IMR-90 (cell line): ENCODE data around the gene FMNL1. TPM values are rescaled to one million over a fixed set of nuclear protein-coding genes. Genes with fewer than 3 reads are reported as not detected.

Source experiments
- ATAC-seq: fragments of 200-7000 bp; cut with Tn5 transposase; 2 replicates; pipeline ENCODE4 v1.9.1; 2020; ENCODE audit warnings: low read depth, mild to moderate bottlenecking, moderate library complexity
- BruUV-seq: library from RNA; stranded (reverse); fragments of 400-500 nt; replicated peaks from 2 replicates; lab custom pipeline; 2021; lab: Mats Ljungman, UMichigan
- CTCF ChIA-PET: fragments of 300-600 bp; formaldehyde crosslinking; extraction: SDS; loops from one replicate; lab custom pipeline; 2021; ENCODE audit warnings: antibody characterized with exemption; lab: Yijun Ruan, JAX
- POLR2A ChIA-PET: fragments of 300-600 bp; sonication (Branson Sonifier 250); formaldehyde crosslinking; loops from one replicate; lab custom pipeline; 2022; ENCODE audit warnings: antibody characterized with exemption; ENCODE audit not compliant: unreplicated experiment; lab: Charles Lee
- DNase-seq: peaks from one replicate; pipeline ENCODE4 v3.0.0; 2013
- H2AFZ ChIP-seq: replicated peaks from 2 replicates; pipeline ENCODE3; 2013; ENCODE audit warnings: low read length, mild to moderate bottlenecking; ENCODE audit not compliant: poor library complexity
- H2AK5ac ChIP-seq: 2 replicates; pipeline ENCODE4 v1.6.1; 2013; ENCODE audit warnings: low read depth, low read length, inconsistent platforms
- H2AK9ac ChIP-seq: replicated peaks from 2 replicates; pipeline ENCODE3; 2013; ENCODE audit warnings: mild to moderate bottlenecking, low read depth, low read length, moderate library complexity; ENCODE audit not compliant: poor library complexity
- H2BK120ac ChIP-seq: 2 replicates; pipeline ENCODE4 v1.6.1; 2013; ENCODE audit warnings: low read depth, low read length, inconsistent platforms
- H2BK15ac ChIP-seq: 3 replicates; pipeline ENCODE4 v1.6.1; 2013; ENCODE audit warnings: low read depth, low read length, inconsistent platforms
- H2BK20ac ChIP-seq: 2 replicates; pipeline ENCODE4 v1.6.1; 2013; ENCODE audit warnings: low read depth, mild to moderate bottlenecking, inconsistent platforms, low read length, moderate library complexity
- H2BK5ac ChIP-seq: 2 replicates; pipeline ENCODE4 v1.6.1; 2013; ENCODE audit warnings: mild to moderate bottlenecking, low read depth, low read length, inconsistent platforms; ENCODE audit not compliant: poor library complexity, severe bottlenecking
- H3K14ac ChIP-seq: replicated peaks from 2 replicates; pipeline ENCODE4 v1.6.1; 2013; ENCODE audit warnings: low read depth, low read length, inconsistent platforms
- H3K18ac ChIP-seq: 2 replicates; pipeline ENCODE4 v1.6.1; 2013; ENCODE audit warnings: low read depth, low read length, control low read depth
- H3K23ac ChIP-seq: 2 replicates; pipeline ENCODE4 v1.6.1; 2013; ENCODE audit warnings: low read depth, low read length, inconsistent platforms
- H3K27ac ChIP-seq: 2 replicates; pipeline ENCODE4 v1.5.1; 2013; ENCODE audit warnings: mild to moderate bottlenecking, control low read depth, low read length; ENCODE audit not compliant: insufficient read depth
- H3K27me3 ChIP-seq: 2 replicates; pipeline ENCODE4 v1.6.1; 2013; ENCODE audit warnings: low read length; ENCODE audit not compliant: control insufficient read depth, insufficient read depth
- H3K36me3 ChIP-seq: 2 replicates; pipeline ENCODE4 v1.6.1; 2013; ENCODE audit warnings: low read length, mixed read lengths; ENCODE audit not compliant: control insufficient read depth, insufficient read depth
- H3K4ac ChIP-seq: 2 replicates; pipeline ENCODE4 v1.6.1; 2013; ENCODE audit warnings: low read depth, low read length, inconsistent platforms
- H3K4me1 ChIP-seq: 2 replicates; pipeline ENCODE4 v1.6.1; 2013; ENCODE audit warnings: low read length, mixed read lengths; ENCODE audit not compliant: control insufficient read depth, insufficient read depth
- H3K4me2 ChIP-seq: 2 replicates; pipeline ENCODE4 v1.6.1; 2013; ENCODE audit warnings: low read depth, mild to moderate bottlenecking, control low read depth, low read length, moderate library complexity
- H3K4me3 ChIP-seq: 2 replicates; pipeline ENCODE4 v1.5.1; 2013; ENCODE audit warnings: low read depth, mild to moderate bottlenecking, control low read depth, low read length, moderate library complexity; ENCODE audit not compliant: insufficient read depth
- H3K56ac ChIP-seq: 2 replicates; pipeline ENCODE4 v1.6.1; 2013; ENCODE audit warnings: low read length, inconsistent platforms; ENCODE audit not compliant: insufficient read depth; ENCODE audit errors: extremely low read depth
- H3K79me1 ChIP-seq, 2 experiments: 2 replicates each; pipeline ENCODE4 v1.6.1; 2013; ENCODE audit warnings: low read length in 2 of 2, inconsistent platforms in 1 of 2, low read depth in 1 of 2
- H3K9ac ChIP-seq: 2 replicates; pipeline ENCODE4 v1.6.1; 2013; ENCODE audit warnings: low read depth, low read length, control low read depth
- H3K9me1 ChIP-seq: 2 replicates; pipeline ENCODE4 v1.6.1; 2013; ENCODE audit warnings: low read length, inconsistent platforms; ENCODE audit not compliant: insufficient read depth
- H3K9me3 ChIP-seq: 2 replicates; pipeline ENCODE4 v1.6.1; 2013; ENCODE audit warnings: low read length; ENCODE audit not compliant: control insufficient read depth, insufficient read depth
- H4K20me1 ChIP-seq: 2 replicates; pipeline ENCODE4 v1.6.1; 2013; ENCODE audit warnings: low read length, inconsistent platforms; ENCODE audit not compliant: insufficient read depth
- H4K5ac ChIP-seq: 2 replicates; pipeline ENCODE4 v1.6.1; 2013; ENCODE audit warnings: mild to moderate bottlenecking, low read depth, low read length, control low read depth
- H4K8ac ChIP-seq, 2 experiments: 2 replicates each; pipeline ENCODE4 v1.6.1; 2013; ENCODE audit warnings: low read depth in 2 of 2, low read length in 2 of 2, control low read depth in 1 of 2, inconsistent platforms in 1 of 2
- H4K91ac ChIP-seq: 2 replicates; pipeline ENCODE4 v1.6.1; 2013; ENCODE audit warnings: low read depth, low read length, inconsistent platforms; ENCODE audit not compliant: insufficient read depth
- BHLHE40 ChIP-seq: fragments of 150-350 bp; IDR thresholded peaks from 2 replicates; pipeline ENCODE4 v1.6.1; 2016; ENCODE audit warnings: mild to moderate bottlenecking, low read depth, low read length
- CEBPB ChIP-seq: IDR thresholded peaks from 2 replicates; pipeline ENCODE4 v1.6.1; 2012; ENCODE audit warnings: low read depth, low read length, improper control_type of control experiment
- CHD1 ChIP-seq: IDR thresholded peaks from 2 replicates; pipeline ENCODE4 v1.6.1; 2012; ENCODE audit warnings: low read depth, low read length, improper control_type of control experiment
- CTCF ChIP-seq: conservative IDR thresholded peaks from 2 replicates; pipeline ENCODE4 v1.5.1; 2012; ENCODE audit warnings: mild to moderate bottlenecking, low read depth, low read length, improper control_type of control experiment
- ELK1 ChIP-seq: fragments of 150-350 bp; IDR thresholded peaks from 2 replicates; pipeline ENCODE4 v1.6.1; 2016; ENCODE audit warnings: low read depth, mild to moderate bottlenecking, low read length, moderate library complexity, borderline replicate concordance
- FOS ChIP-seq: fragments of 150-350 bp; IDR thresholded peaks from 2 replicates; pipeline ENCODE4 v1.6.1; 2016; ENCODE audit warnings: low read depth, low read length
- MAFK ChIP-seq: IDR thresholded peaks from 2 replicates; pipeline ENCODE4 v1.6.1; 2012; ENCODE audit warnings: low read depth, low read length, improper control_type of control experiment
- MAZ ChIP-seq: IDR thresholded peaks from 2 replicates; pipeline ENCODE4 v1.6.1; 2012; ENCODE audit warnings: low read depth, mild to moderate bottlenecking, low read length, improper control_type of control experiment, moderate library complexity, borderline replicate concordance
- MXI1 ChIP-seq: IDR thresholded peaks from 2 replicates; pipeline ENCODE4 v1.6.1; 2012; ENCODE audit warnings: low read depth, mild to moderate bottlenecking, low read length, moderate library complexity, borderline replicate concordance
- NFE2L2 ChIP-seq: fragments of 150-350 bp; IDR thresholded peaks from 2 replicates; pipeline ENCODE4 v1.6.1; 2016; ENCODE audit warnings: low read depth, mild to moderate bottlenecking, low read length
- POLR2A ChIP-seq: IDR thresholded peaks from 2 replicates; pipeline ENCODE4 v1.6.1; 2012; ENCODE audit warnings: mild to moderate bottlenecking, low read depth, low read length
- RAD21 ChIP-seq: IDR thresholded peaks from 2 replicates; pipeline ENCODE4 v1.6.1; 2012; ENCODE audit warnings: low read length, improper control_type of control experiment
- RCOR1 ChIP-seq: IDR thresholded peaks from 2 replicates; pipeline ENCODE4 v1.6.1; 2012; ENCODE audit warnings: mild to moderate bottlenecking, low read length, improper control_type of control experiment; ENCODE audit not compliant: insufficient replicate concordance
- RFX5 ChIP-seq: IDR thresholded peaks from 2 replicates; pipeline ENCODE4 v1.8.0; 2012; ENCODE audit warnings: low read depth, mild to moderate bottlenecking, low read length, moderate library complexity
- SMC3 ChIP-seq: fragments of 150-350 bp; IDR thresholded peaks from 2 replicates; pipeline ENCODE4 v1.6.1; 2016; ENCODE audit warnings: low read depth, mild to moderate bottlenecking, antibody characterized with exemption, low read length, moderate library complexity
- USF2 ChIP-seq: fragments of 150-350 bp; IDR thresholded peaks from 2 replicates; pipeline ENCODE4 v1.6.1; 2017; ENCODE audit warnings: mild to moderate bottlenecking, antibody characterized with exemption, low read length, low read depth
- WGBS, 2 experiments: methylation state at CpG; one replicate each; pipeline versions ENCODE4 v1.1.5 to v1.1.7; 2013; ENCODE audit warnings: missing lambda C conversion rate in 2 of 2; ENCODE audit not compliant: insufficient read length in 1 of 2; ENCODE audit errors: extremely low coverage in 2 of 2; 5-methylcytosine and 5-hydroxymethylcytosine counted together
- dilution Hi-C: fragments of 300-500 bp; cut with HindIII; formaldehyde crosslinking; loops from one replicate; pipeline ENCODE4 v1.14.3; 2018; ENCODE audit warnings: low sequenced_read_pairs; ENCODE audit not compliant: unreplicated experiment
- in situ Hi-C: fragments of 300-500 bp; cut with MboI; formaldehyde crosslinking; loops from 3 replicates; pipeline ENCODE4 v1.14.3; 2019; ENCODE audit warnings: low sequenced_read_pairs, inconsistent platforms, mixed read lengths
- intact Hi-C: fragments of 100-400 bp; cut with micrococcal nuclease; formaldehyde crosslinking; loops from 2 replicates; pipeline ENCODE4 v1.10.0; 2022
- polyA plus RNA-seq, 3 experiments: library from polyadenylated mRNA; depleted of rRNA; stranded (reverse); fragments of >200 nt; gene quantifications; 2 replicates each; pipeline ENCODE4 v1.2.3, GENCODE V29; 2012; ENCODE audit warnings: low replicate concordance in 1 of 3
- total RNA-seq: library from RNA; depleted of rRNA; stranded (reverse); fragments of >200 nt; gene quantifications from 2 replicates; pipeline ENCODE4 v1.2.3, GENCODE V29; 2012

Gene FMNL1
- total and polyA plus RNA-seq, 2 of the 4 experiments (the other 2 are of a cell fraction), result 0.36 to 2.3 TPM

GRCh38 chr17:45226576-45226975 is 4.9 kb downstream of the FMNL1 start:
- no peak overlapping the region for H3K56ac ChIP-seq
- no peak overlapping the region for H2BK5ac ChIP-seq
- H4K8ac ChIP-seq, result no peak overlapping the region; a peak in 2 of 4 replicates
- H3K27me3 ChIP-seq, result peaks cover 5% of the 10 kb centered on the region
- no peak for DNase-seq
- no peak overlapping the region for H3K23ac ChIP-seq
- no peak overlapping the region for H3K4me2 ChIP-seq
- dilution Hi-C loops, result no loop called here
- intact Hi-C loops, result no loop called here
- no peak overlapping the region for H3K4me3 ChIP-seq
- no TSS peak for BruUV-seq
- TF ChIP-seq MAFK (no peak), USF2 (no peak), RAD21 (no peak), SMC3 (no peak), CHD1 (no peak), MAZ (no peak), NFE2L2 (no peak), MXI1 (no peak), POLR2A (no peak), RCOR1 (no peak), BHLHE40 (no peak), CEBPB (no peak), RFX5 (no peak), ELK1 (no peak), CTCF (no peak), FOS (no peak)
- H3K36me3 ChIP-seq, result no peaks in the 10 kb centered on the region
- H4K5ac ChIP-seq, result no peak overlapping the region
- H3K14ac ChIP-seq, result no peak overlapping the region
- H3K4ac ChIP-seq, result no peak overlapping the region
- H3K9me1 ChIP-seq, result peaks cover 24% of the 10 kb centered on the region
- peaks cover 47% of the 10 kb centered on the region for H3K4me1 ChIP-seq
- ChIA-PET CTCF (interaction anchor here (0.8 kb wide), 1 partner anchor 10 kb away, joined by 3 read pairs; no protein-coding TSS in a partner anchor), POLR2A (no interaction called here)
- no peak overlapping the region for H3K18ac ChIP-seq
- H2AFZ ChIP-seq, result peak overlapping the region; percentile 3
- no peak overlapping the region; the same call in 1 of the 2 replicates for H2AK5ac ChIP-seq
- H3K79me1 ChIP-seq, result peaks cover 0 to 28% of the 10 kb centered on the region in 2 experiments; a peak in 3 of 4 replicates
- no peak overlapping the region for H2BK20ac ChIP-seq
- no peak for ATAC-seq
- H4K20me1 ChIP-seq, result no peaks in the 10 kb centered on the region
- H3K9ac ChIP-seq, result no peak overlapping the region
- in situ Hi-C loops, result no loop called here
- peak overlapping the region; percentile 66; the same call in 2 of the 3 replicates for H2BK15ac ChIP-seq
- H3K9me3 ChIP-seq, result no peaks in the 10 kb centered on the region
- no peak overlapping the region for H2AK9ac ChIP-seq
- peak overlapping the region; percentile 19; the same call in 1 of the 2 replicates for H2BK120ac ChIP-seq
- no CpG with 5 or more reads among the region's 3 CpGs for WGBS, 2 experiments
- peak overlapping the region; percentile 54; the same call in 1 of the 2 replicates for H4K91ac ChIP-seq
- H3K27ac ChIP-seq, result no peak overlapping the region
